Activated CD4-positive, alpha-beta T cell treated with anti-CD3 and anti-CD28 coated beads, Interleukin-2, amount 50 U/mL, for 16 hours (primary cell): ENCODE results near the gene TEX2.
"Not testable (repeated sequence)": the region's sequence is repeated elsewhere in the genome, so short reads cannot be mapped to it uniquely, and the experiment has no call there.

Source experiments
- DNase-seq: peaks from one replicate; pipeline ENCODE4 v3.0.0-alpha.2; 2020

Gene TEX2

GRCh38 chr17:64208656-64209055 lies 54.4 kb downstream of the TEX2 start:
- not testable (repeated sequence) for DNase-seq

- no peak for DNase-seq
Observed at GRCh38 chr17:64205804-64206203, 57.3 kb downstream of the TEX2 start.

- DNase-seq = no peak
Observed at GRCh38 chr17:64203630-64204029, 59.4 kb downstream of the TEX2 start.

- DNase-seq = no peak
Observed at GRCh38 chr17:64202683-64203344, 60.2 kb downstream of the TEX2 start.

GRCh38 chr17:64200080-64201032 lies 62.7 kb downstream of the TEX2 start:
- peak; percentile 50 for DNase-seq

- DNase-seq = no peak
Observed at GRCh38 chr17:64198331-64199090, 64.5 kb downstream of the TEX2 start.

GRCh38 chr17:64196601-64197000 lies 66.5 kb downstream of the TEX2 start:
- DNase-seq = no peak

GRCh38 chr17:64193561-64193960 lies 69.5 kb downstream of the TEX2 start:
- no peak for DNase-seq

- DNase-seq = no peak
Observed at GRCh38 chr17:64192589-64192988, 70.5 kb downstream of the TEX2 start.

GRCh38 chr17:64190472-64190871 lies 72.6 kb downstream of the TEX2 start:
- no peak for DNase-seq

- DNase-seq = no peak
Observed at GRCh38 chr17:64188088-64188487, 75.0 kb downstream of the TEX2 start.

GRCh38 chr17:64187093-64187895 lies 75.8 kb downstream of the TEX2 start:
- no peak for DNase-seq

GRCh38 chr17:64186171-64187092 lies 76.6 kb downstream of the TEX2 start:
- DNase-seq = no peak

- not testable (repeated sequence) for DNase-seq
Observed at GRCh38 chr17:64185557-64185956, 77.5 kb downstream of the TEX2 start.

GRCh38 chr17:64185101-64185500 lies 78.0 kb downstream of the TEX2 start:
- DNase-seq = no peak

- peak; percentile 50 for DNase-seq
Observed at GRCh38 chr17:64183815-64184214, 79.2 kb downstream of the TEX2 start.

- no peak for DNase-seq
Observed at GRCh38 chr17:64182325-64183012, 80.6 kb downstream of the TEX2 start.

GRCh38 chr17:64180089-64181073 lies 82.7 kb downstream of the TEX2 start:
- no peak for DNase-seq

GRCh38 chr17:64179024-64179423 lies 84.0 kb downstream of the TEX2 start:
- not testable (repeated sequence) for DNase-seq
